Panc1 (cell line): ENCODE measurements around the gene BTN3A1. TPM values are rescaled to one million over a fixed set of nuclear protein-coding genes. Genes with fewer than 3 reads are reported as not detected.
"Not testable (repeated sequence)": the region's sequence is repeated elsewhere in the genome, so short reads cannot be mapped to it uniquely, and the experiment has no call there.

Experiments used
- ATAC-seq: fragments of 200-7000 bp; cut with Tn5 transposase; 2 replicates; pipeline ENCODE4 v1.9.1; 2020; ENCODE audit warnings: mild to moderate bottlenecking, moderate library complexity
- BruUV-seq: library from RNA; stranded (reverse); fragments of 400-500 nt; replicated peaks from 2 replicates; lab custom pipeline; 2021; lab: Mats Ljungman, UMichigan
- CTCF ChIA-PET: fragments of 300-600 bp; sonication (Branson Sonifier 250); formaldehyde crosslinking; loops from one replicate; lab custom pipeline; 2022; ENCODE audit warnings: antibody characterized with exemption; lab: Charles Lee
- POLR2A ChIA-PET: fragments of 300-600 bp; sonication (Branson Sonifier 250); formaldehyde crosslinking; loops from one replicate; lab custom pipeline; 2022; ENCODE audit warnings: antibody characterized with exemption; lab: Charles Lee
- DNase-seq: peaks from one replicate; pipeline ENCODE4 v3.0.0-alpha.2; 2010; ENCODE audit warnings: low read depth, low spot score
- H3K27ac ChIP-seq: 2 replicates; pipeline ENCODE4 v1.5.1; 2011; ENCODE audit warnings: mild to moderate bottlenecking, low read length, inconsistent platforms
- H3K27me3 ChIP-seq: fragments of 200-500 bp; sonication (Bioruptor generic); 2 replicates; pipeline ENCODE4 v1.6.0; 2014; ENCODE audit warnings: low read length, inconsistent platforms; ENCODE audit not compliant: control insufficient read depth, insufficient read depth
- H3K36me3 ChIP-seq: fragments of 200-500 bp; sonication (Bioruptor generic); 2 replicates; pipeline ENCODE4 v1.5.1; 2014; ENCODE audit warnings: inconsistent platforms, mild to moderate bottlenecking, low read length, moderate library complexity; ENCODE audit not compliant: control insufficient read depth, insufficient read depth
- H3K4me1 ChIP-seq: 2 replicates; pipeline ENCODE4 v1.5.1; 2011; ENCODE audit warnings: inconsistent platforms, mild to moderate bottlenecking, low read length, moderate library complexity; ENCODE audit not compliant: control insufficient read depth, insufficient read depth
- H3K4me3 ChIP-seq, 2 experiments: 2 replicates each; pipeline ENCODE4 v1.5.1; 2011 to 2012; ENCODE audit warnings: low read depth in 2 of 2, low read length in 2 of 2, mild to moderate bottlenecking in 2 of 2, inconsistent platforms in 1 of 2, moderate library complexity in 1 of 2
- H3K9me3 ChIP-seq: fragments of 200-500 bp; sonication (Bioruptor generic); 2 replicates; pipeline ENCODE4 v1.5.1; 2014; ENCODE audit warnings: low read depth, mild to moderate bottlenecking, inconsistent platforms, low read length, moderate library complexity; ENCODE audit not compliant: control insufficient read depth, insufficient read depth
- CTCF ChIP-seq: fragments of 450-650 bp; IDR thresholded peaks from 2 replicates; pipeline ENCODE4 v1.5.1; 2017; ENCODE audit warnings: mild to moderate bottlenecking
- POLR2AphosphoS5 ChIP-seq: IDR thresholded peaks from 2 replicates; pipeline ENCODE4 v1.6.1; 2012; ENCODE audit warnings: mild to moderate bottlenecking, low read depth, low read length, moderate library complexity
- REST ChIP-seq, 2 experiments: IDR thresholded peaks; 2 replicates each; pipeline ENCODE4 v1.6.1; 2011 to 2012; ENCODE audit warnings: low read depth in 2 of 2, control low read depth in 1 of 2, low read length in 1 of 2, mild to moderate bottlenecking in 1 of 2, moderate library complexity in 1 of 2; ENCODE audit not compliant: insufficient read depth in 1 of 2
- SIN3A ChIP-seq: IDR thresholded peaks from 2 replicates; pipeline ENCODE4 v1.6.1; 2012; ENCODE audit warnings: low read depth, mild to moderate bottlenecking, low read length, moderate library complexity, borderline replicate concordance; ENCODE audit not compliant: insufficient read depth
- TCF7L2 ChIP-seq: IDR thresholded peaks from 2 replicates; pipeline ENCODE4 v1.6.1; 2011; ENCODE audit warnings: mild to moderate bottlenecking, low read depth, low read length, inconsistent platforms
- in situ Hi-C: cut with HindIII; loops from 2 replicates; pipeline ENCODE4 v1.10.0; 2016; ENCODE audit warnings: low sequenced_read_pairs, low pct_unique_long_range_greater_than_20kb
- intact Hi-C: fragments of 100-400 bp; cut with micrococcal nuclease; formaldehyde crosslinking; loops from one replicate; pipeline ENCODE4 v1.10.0; 2022; ENCODE audit not compliant: unreplicated experiment
- total RNA-seq: library from RNA; stranded (reverse); gene quantifications from one replicate; pipeline ENCODE4 v1.2.1, GENCODE V29; 2021; ENCODE audit not compliant: unreplicated experiment

The BTN3A1 gene
- total RNA-seq, 1 experiment from 2014 or later: 5.0 TPM

- BruUV-seq: no TSS peak
- intact Hi-C loops: no loop called here
- Histone ChIP-seq H3K4me3 (no peak overlapping the region), H3K9me3 (no peaks in the 10 kb centered on the region; the same call in 1 of the 2 replicates), H3K27me3 (no peaks in the 10 kb centered on the region), H3K36me3 (no peaks in the 10 kb centered on the region), H3K27ac (no peak overlapping the region), H3K4me1 (peaks cover 3% of the 10 kb centered on the region; the same call in 1 of the 2 replicates)
- CTCF ChIA-PET: no interaction called here
- no peak for DNase-seq
- POLR2A ChIA-PET: no interaction called here
- TF ChIP-seq SIN3A (no peak), CTCF (no peak), TCF7L2 (no peak), POLR2AphosphoS5 (no peak), REST (IDR thresholded peaks at IDR 0.05; ENCODE audit: insufficient read depth in 1 of 2, low read depth in 2 of 2, low read length in 1 of 2) (no peak)
- no peak for ATAC-seq
- in situ Hi-C loops: no loop called here
Measured at GRCh38 chr6:26415791-26416190, 13.7 kb downstream of the BTN3A1 start.

GRCh38 chr6:26416288-26416687 is 14.2 kb downstream of the BTN3A1 start:
- ChIA-PET CTCF (no interaction called here), POLR2A (no interaction called here)
- intact Hi-C loops (no loop called here), in situ Hi-C loops (no loop called here)
- no peaks in the 10 kb centered on the region; the same call in 1 of the 2 replicates for H3K9me3 ChIP-seq
- BruUV-seq: no TSS peak
- H3K27ac ChIP-seq: no peak overlapping the region
- H3K4me1 ChIP-seq: peaks cover 5% of the 10 kb centered on the region; the same call in 1 of the 2 replicates
- H3K36me3 ChIP-seq: no peaks in the 10 kb centered on the region; the same call in 1 of the 2 replicates
- no peak for TF ChIP-seq REST (IDR thresholded peaks at IDR 0.05; ENCODE audit: insufficient read depth in 1 of 2, low read depth in 2 of 2, low read length in 1 of 2)
- no peak for TF ChIP-seq CTCF
- no peak for TF ChIP-seq SIN3A
- no peak for TF ChIP-seq POLR2AphosphoS5
- TF ChIP-seq TCF7L2: no peak
- no peaks in the 10 kb centered on the region for H3K27me3 ChIP-seq
- no peak overlapping the region for H3K4me3 ChIP-seq
- DNase-seq (no peak), ATAC-seq (no peak)

- in situ Hi-C loops, POLR2A ChIA-PET: not testable (repeated sequence)
Measured at GRCh38 chr6:26418077-26418476, 16.0 kb downstream of the BTN3A1 start.

More at GRCh38 chr6:26418077-26418476, 16.0 kb downstream of the BTN3A1 start:
- H3K27me3 ChIP-seq, H3K4me1 ChIP-seq, intact Hi-C loops, H3K36me3 ChIP-seq, ATAC-seq, CTCF ChIA-PET, H3K9me3 ChIP-seq, DNase-seq, H3K4me3 ChIP-seq, H3K27ac ChIP-seq, BruUV-seq: not testable (repeated sequence)
